IPS-20b (cell line): ENCODE data around the gene PPP1R9B.

Source experiments
- H3K27ac ChIP-seq: one replicate; pipeline ENCODE4 v1.5.1; 2013; ENCODE audit warnings: low read length
- H3K27me3 ChIP-seq: 2 replicates; pipeline ENCODE4 v1.6.1; 2013; ENCODE audit warnings: mild to moderate bottlenecking, low read length, inconsistent platforms; ENCODE audit not compliant: insufficient read depth
- H3K36me3 ChIP-seq: 2 replicates; pipeline ENCODE4 v1.6.1; 2013; ENCODE audit warnings: low read depth, mild to moderate bottlenecking, inconsistent platforms, low read length, moderate library complexity; ENCODE audit not compliant: insufficient read depth
- H3K4me1 ChIP-seq: 2 replicates; pipeline ENCODE4 v1.6.1; 2013; ENCODE audit warnings: mild to moderate bottlenecking, control low read depth, inconsistent platforms, low read length, moderate library complexity; ENCODE audit not compliant: insufficient read depth
- H3K4me3 ChIP-seq: 2 replicates; pipeline ENCODE4 v1.5.1; 2013; ENCODE audit warnings: mild to moderate bottlenecking, low read length, inconsistent platforms
- H3K9ac ChIP-seq: 2 replicates; pipeline ENCODE4 v1.6.1; 2013; ENCODE audit warnings: low read depth, mild to moderate bottlenecking, inconsistent platforms, low read length, moderate library complexity
- H3K9me3 ChIP-seq: 2 replicates; pipeline ENCODE4 v1.6.1; 2013; ENCODE audit warnings: mild to moderate bottlenecking, low read depth, low read length, inconsistent platforms; ENCODE audit not compliant: insufficient read depth

PPP1R9B gene

DNA sequence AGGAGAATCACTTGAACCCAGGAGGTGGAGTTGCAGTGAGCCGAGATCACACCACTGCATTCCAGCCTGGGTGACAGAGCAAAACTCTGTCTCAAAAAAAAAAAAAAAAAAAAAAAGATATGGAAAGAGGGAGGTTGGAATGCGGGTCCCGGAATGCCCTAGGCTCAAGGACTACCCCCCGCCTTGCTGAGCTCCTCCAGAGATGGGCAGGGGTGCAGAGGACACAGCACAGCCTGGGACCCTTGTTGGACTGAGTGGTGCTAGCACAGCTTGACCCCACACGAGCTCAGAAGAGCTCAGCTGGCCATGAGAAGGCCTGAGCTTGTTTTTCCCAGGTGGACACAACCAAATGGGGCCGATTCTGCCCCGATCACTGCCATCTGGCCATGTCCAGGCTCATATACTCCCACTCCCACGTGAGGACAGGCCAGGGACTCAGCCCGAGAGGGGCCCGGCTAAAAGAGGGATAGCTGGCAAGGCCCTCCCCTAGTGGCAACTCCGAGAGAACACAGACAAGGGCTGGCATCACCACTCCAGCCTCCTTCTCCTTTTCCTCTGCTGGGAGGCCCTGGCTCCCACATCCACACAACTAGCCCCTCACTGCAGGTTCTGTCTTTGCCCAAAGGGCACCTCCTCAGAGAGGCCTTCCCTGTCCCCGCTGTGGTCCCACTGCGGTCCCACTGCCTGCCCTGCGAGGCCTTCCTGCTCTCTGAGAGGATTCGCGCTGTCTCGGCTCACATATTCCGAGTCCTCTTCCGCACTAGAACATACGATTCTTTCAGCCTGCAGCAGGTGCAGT lies 26.3 kb upstream of the PPP1R9B start:
- Histone ChIP-seq H3K4me1 (peaks cover 11% of the 10 kb centered on the region), H3K27ac (no peak overlapping the region), H3K36me3 (no peaks in the 10 kb centered on the region), H3K4me3 (no peak overlapping the region), H3K9ac (no peak overlapping the region), H3K27me3 (no peaks in the 10 kb centered on the region), H3K9me3 (no peaks in the 10 kb centered on the region)

DNA sequence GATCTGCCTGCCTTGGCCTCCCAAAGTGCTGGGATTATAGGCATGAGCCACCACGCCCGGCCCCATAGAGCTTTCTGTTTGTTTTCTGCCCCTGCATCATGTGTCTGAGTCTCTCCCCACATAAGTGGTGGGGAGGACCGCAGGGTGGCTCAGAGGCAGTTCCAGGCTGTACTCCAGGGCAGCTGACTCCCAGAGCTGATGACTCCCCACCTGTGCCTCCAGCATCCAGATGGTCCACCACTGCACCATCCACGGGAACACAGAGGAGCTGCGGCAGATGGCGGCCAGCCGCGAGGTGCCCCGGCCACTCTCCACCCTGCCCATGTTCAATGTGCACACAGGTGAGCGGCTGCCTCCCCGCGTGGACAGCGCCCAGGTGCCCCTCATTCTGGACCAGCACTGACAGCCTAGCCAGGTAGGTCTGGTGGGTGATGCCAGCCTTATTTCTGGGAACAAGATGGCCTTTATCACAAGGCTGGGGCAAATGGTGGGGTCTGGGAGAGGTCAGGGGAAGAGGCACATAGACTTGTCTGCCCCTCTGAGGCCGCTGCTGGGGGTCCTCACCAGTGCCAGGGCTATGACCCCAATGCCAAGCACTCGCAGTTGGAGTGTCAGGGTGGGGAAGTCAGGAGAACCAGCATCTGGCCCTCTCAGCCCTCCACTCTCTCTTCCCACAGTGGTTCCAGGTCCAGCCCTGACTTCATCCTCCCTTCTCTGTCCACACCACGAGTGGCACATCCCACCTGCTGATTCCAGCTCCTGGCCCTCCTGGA lies 24.7 kb upstream of the PPP1R9B start:
- H3K4me1 ChIP-seq: peaks cover 11% of the 10 kb centered on the region

GRCh38 chr17:50174444-50174843 lies 24.0 kb upstream of the PPP1R9B start:
- Histone ChIP-seq H3K9me3 (no peaks in the 10 kb centered on the region), H3K4me3 (no peak overlapping the region), H3K36me3 (no peaks in the 10 kb centered on the region), H3K27me3 (no peaks in the 10 kb centered on the region), H3K4me1 (peaks cover 11% of the 10 kb centered on the region), H3K27ac (no peak overlapping the region), H3K9ac (no peak overlapping the region)

More for the DNA sequence above, 24.7 kb upstream of the PPP1R9B start:
- Histone ChIP-seq H3K4me3 (no peak overlapping the region), H3K9ac (no peak overlapping the region), H3K9me3 (no peaks in the 10 kb centered on the region), H3K27ac (no peak overlapping the region), H3K27me3 (no peaks in the 10 kb centered on the region), H3K36me3 (no peaks in the 10 kb centered on the region)

- H3K27me3 ChIP-seq: no peaks in the 10 kb centered on the region
- H3K9ac ChIP-seq: no peak overlapping the region
- no peaks in the 10 kb centered on the region for H3K36me3 ChIP-seq
- H3K4me1 ChIP-seq: peaks cover 7% of the 10 kb centered on the region
- H3K27ac ChIP-seq: no peak overlapping the region
- no peak overlapping the region for H3K4me3 ChIP-seq
- H3K9me3 ChIP-seq: no peaks in the 10 kb centered on the region
These were observed 23.0 kb upstream of the PPP1R9B start for GRCh38 chr17:50173335-50173941.

GRCh38 chr17:50172936-50173334 lies 22.5 kb upstream of the PPP1R9B start:
- Histone ChIP-seq H3K27me3 (no peaks in the 10 kb centered on the region), H3K9ac (no peak overlapping the region), H3K9me3 (no peaks in the 10 kb centered on the region), H3K36me3 (no peaks in the 10 kb centered on the region), H3K27ac (no peak overlapping the region), H3K4me1 (peaks cover 7% of the 10 kb centered on the region), H3K4me3 (no peak overlapping the region)

DNA sequence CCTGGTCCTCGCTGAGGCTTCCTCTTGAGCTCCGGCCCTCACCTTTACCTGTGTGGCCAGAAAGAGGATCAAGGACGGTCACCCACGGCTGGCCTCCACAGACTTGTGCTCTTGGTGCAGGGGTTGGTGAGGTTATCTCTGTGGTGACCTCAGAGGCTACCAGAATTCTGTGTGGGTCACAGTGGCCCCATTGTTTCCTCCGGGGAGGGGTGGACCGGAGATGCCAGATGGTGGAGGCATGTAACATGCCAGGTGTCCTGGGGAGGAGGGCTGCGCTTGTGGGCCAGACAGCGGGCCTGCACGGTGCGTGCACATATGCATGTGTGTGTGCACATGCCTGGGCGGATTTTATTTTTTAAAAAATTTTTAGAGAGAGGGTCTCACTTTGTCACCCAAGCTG lies 21.7 kb upstream of the PPP1R9B start:
- Histone ChIP-seq H3K4me3 (no peak overlapping the region), H3K36me3 (no peaks in the 10 kb centered on the region), H3K9me3 (no peaks in the 10 kb centered on the region), H3K4me1 (peaks cover 2% of the 10 kb centered on the region; the same call in 1 of the 2 replicates), H3K27me3 (no peaks in the 10 kb centered on the region), H3K27ac (no peak overlapping the region), H3K9ac (no peak overlapping the region)

DNA sequence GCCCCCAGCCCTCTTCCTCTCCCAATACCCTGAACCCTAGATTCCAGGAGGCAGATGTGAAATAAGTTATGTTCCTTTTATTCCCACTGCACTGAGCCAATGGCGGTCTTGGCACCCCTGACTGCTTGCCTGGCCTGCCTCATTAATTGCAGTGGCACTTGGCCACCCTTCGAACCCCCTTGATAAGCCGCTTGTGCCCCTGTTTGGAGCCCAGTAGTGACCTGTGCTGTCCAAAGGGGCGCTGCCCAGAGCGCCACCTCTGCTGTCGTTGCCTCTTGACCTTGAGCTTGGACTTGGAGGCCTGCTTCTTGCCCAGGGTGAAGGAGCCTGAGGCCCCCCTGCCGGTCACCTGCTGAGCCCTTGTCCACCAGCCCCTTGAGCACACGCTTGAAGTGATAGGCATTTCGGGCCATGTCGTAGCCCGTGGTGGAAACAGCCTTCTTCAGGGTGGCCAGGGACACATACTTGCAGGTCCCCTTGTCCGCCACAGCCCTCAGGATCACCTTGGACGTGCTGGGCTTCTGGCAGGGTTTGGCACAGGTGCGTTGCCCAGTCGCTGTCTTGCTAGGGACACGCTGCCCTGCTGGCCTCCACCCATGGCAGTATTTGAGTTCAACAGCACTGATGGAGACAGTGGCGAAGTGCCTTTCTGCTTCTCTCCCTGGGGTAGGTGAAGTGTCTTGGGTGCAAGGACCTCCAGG lies 21.0 kb upstream of the PPP1R9B start:
- Histone ChIP-seq H3K9ac (no peak overlapping the region), H3K27ac (no peak overlapping the region), H3K27me3 (no peaks in the 10 kb centered on the region), H3K36me3 (no peaks in the 10 kb centered on the region), H3K9me3 (no peaks in the 10 kb centered on the region), H3K4me3 (no peak overlapping the region), H3K4me1 (peaks cover 2% of the 10 kb centered on the region; the same call in 1 of the 2 replicates)

- Histone ChIP-seq H3K9me3 (no peaks in the 10 kb centered on the region), H3K36me3 (no peaks in the 10 kb centered on the region), H3K27ac (no peak overlapping the region), H3K9ac (no peak overlapping the region), H3K27me3 (no peaks in the 10 kb centered on the region), H3K4me3 (no peak overlapping the region), H3K4me1 (peaks cover 2% of the 10 kb centered on the region; the same call in 1 of the 2 replicates)
These were observed 20.3 kb upstream of the PPP1R9B start for GRCh38 chr17:50170662-50171370.

- H3K27me3 ChIP-seq: no peaks in the 10 kb centered on the region
- H3K4me1 ChIP-seq: peaks cover 2% of the 10 kb centered on the region; the same call in 1 of the 2 replicates
- H3K27ac ChIP-seq: no peak overlapping the region
- no peak overlapping the region for H3K9ac ChIP-seq
- no peaks in the 10 kb centered on the region for H3K36me3 ChIP-seq
- H3K4me3 ChIP-seq: no peak overlapping the region
- no peaks in the 10 kb centered on the region for H3K9me3 ChIP-seq
These were observed 19.5 kb upstream of the PPP1R9B start for GRCh38 chr17:50169881-50170459.

DNA sequence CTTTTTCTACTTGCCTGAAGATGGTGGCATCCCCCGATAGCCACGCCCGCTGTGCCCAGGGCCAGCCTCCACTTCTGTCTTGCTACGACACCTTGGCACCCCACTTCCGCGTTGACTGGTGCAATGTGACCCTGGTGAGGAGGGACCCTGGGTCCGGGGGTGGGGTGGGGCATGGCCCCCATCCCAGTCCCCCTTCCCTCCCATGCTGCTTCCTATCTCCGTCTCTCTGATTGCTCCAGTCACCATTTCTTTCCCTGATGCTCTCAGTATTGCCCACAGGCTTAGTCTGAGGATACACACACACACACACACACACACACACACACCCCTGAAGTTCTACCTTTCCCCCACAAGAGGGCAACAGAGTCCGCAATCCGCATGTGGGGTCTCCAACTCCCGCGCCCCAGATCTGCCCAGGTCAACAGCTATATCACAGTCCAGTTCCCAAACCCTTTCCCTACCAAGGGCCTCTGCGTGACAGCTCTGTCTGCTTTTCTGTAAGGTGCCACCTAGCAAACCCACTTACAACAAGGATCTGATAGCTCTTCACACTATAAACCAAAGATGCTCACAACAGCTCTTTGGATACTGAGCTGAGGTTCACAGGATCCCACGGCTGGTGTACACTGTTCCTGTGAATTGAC lies 18.8 kb upstream of the PPP1R9B start:
- H3K36me3 ChIP-seq: no peaks in the 10 kb centered on the region
- no peak overlapping the region for H3K27ac ChIP-seq
- H3K9ac ChIP-seq: no peak overlapping the region
- no peak overlapping the region for H3K4me3 ChIP-seq
- peaks cover 2% of the 10 kb centered on the region; the same call in 1 of the 2 replicates for H3K4me1 ChIP-seq
- no peaks in the 10 kb centered on the region for H3K27me3 ChIP-seq
- no peaks in the 10 kb centered on the region for H3K9me3 ChIP-seq
